Natural killer cell (primary cell): Measurements from ENCODE around the gene KCTD17. TPM values are rescaled to one million over a fixed set of nuclear protein-coding genes. Genes with fewer than 3 reads are reported as not detected.

Experiments
- ATAC-seq, 3 donors: fragments of 150-1000 bp in 2 of 3; fragments of 200-7000 bp in 1 of 3; cut with Tn5 transposase; 1 replicate in 1 of 3; 2 replicates in 2 of 3; pipeline ENCODE4 v1.10.0; 2021; ENCODE audit warnings: mild to moderate bottlenecking in 2 of 3, moderate library complexity in 2 of 3
- DNase-seq, 2 donors: peaks; one replicate each; pipeline versions ENCODE4 v3.0.0 to v3.0.0-alpha.2; 2013 to 2021; ENCODE audit warnings: mixed read lengths in 1 of 2
- H3K27ac ChIP-seq: one replicate; pipeline ENCODE4 v1.5.1; 2013; ENCODE audit warnings: mild to moderate bottlenecking, low read length
- H3K27me3 ChIP-seq: one replicate; pipeline ENCODE4 v1.6.1; 2013; ENCODE audit warnings: low read length; ENCODE audit not compliant: control insufficient read depth, insufficient read depth
- H3K36me3 ChIP-seq: one replicate; pipeline ENCODE4 v1.6.1; 2013; ENCODE audit warnings: low read length; ENCODE audit not compliant: control insufficient read depth, insufficient read depth
- H3K4me1 ChIP-seq: one replicate; pipeline ENCODE4 v1.6.1; 2013; ENCODE audit warnings: low read length; ENCODE audit not compliant: control insufficient read depth, insufficient read depth
- H3K4me3 ChIP-seq: one replicate; pipeline ENCODE4 v1.5.1; 2013; ENCODE audit warnings: low read length
- H3K9me3 ChIP-seq: one replicate; pipeline ENCODE4 v1.6.1; 2013; ENCODE audit warnings: low read length; ENCODE audit not compliant: control insufficient read depth, insufficient read depth
- H3K27ac Mint-ChIP-seq, 2 donors: one replicate each; pipeline ENCODE4 v1.8.0; 2022; ENCODE audit warnings: mild to moderate bottlenecking in 2 of 2, mixed read lengths in 2 of 2, moderate library complexity in 1 of 2
- H3K27me3 Mint-ChIP-seq, 2 donors: one replicate each; pipeline ENCODE4 v1.8.0; 2022; ENCODE audit warnings: low read depth in 2 of 2, mixed read lengths in 2 of 2
- H3K36me3 Mint-ChIP-seq: one replicate; pipeline ENCODE4 v1.8.0; 2022; ENCODE audit warnings: mixed read lengths
- H3K4me1 Mint-ChIP-seq, 2 donors: one replicate each; pipeline ENCODE4 v1.8.0; 2022; ENCODE audit warnings: mixed read lengths in 2 of 2
- H3K4me3 Mint-ChIP-seq: one replicate; pipeline ENCODE4 v1.8.0; 2022; ENCODE audit warnings: mild to moderate bottlenecking, moderate library complexity, mixed read lengths
- H3K9me3 Mint-ChIP-seq, 2 donors: one replicate each; pipeline ENCODE4 v1.8.0; 2022; ENCODE audit warnings: mixed read lengths in 2 of 2
- WGBS: methylation state at CpG from one replicate; pipeline ENCODE4 v1.1.7; 2013; ENCODE audit warnings: missing lambda C conversion rate; ENCODE audit not compliant: insufficient coverage; 5-methylcytosine and 5-hydroxymethylcytosine counted together
- intact Hi-C: fragments of 100-400 bp; cut with micrococcal nuclease; formaldehyde crosslinking; loops from one replicate; pipeline ENCODE4 v1.14.2; 2022
- total RNA-seq, 4 donors: library from RNA; stranded (reverse); fragments of 120-200 nt in 1 of 4; gene quantifications; one replicate each; pipeline versions ENCODE4 v1.2.3 to v1.2.4, GENCODE V29; 2013 to 2022
- TF ChIP-seq, protein P1 (sequence below): fragments of 200-600 bp; IDR thresholded peaks from one replicate; pipeline ENCODE4 v1.8.0; 2022; ENCODE audit warnings: antibody characterized with exemption

Gene KCTD17
- total RNA-seq, 3 donors from 2014 or later (not counting 1 experiment from before 2014, with no cell fraction given) = 21.3 to 29.4 (median 22.9) TPM

DNA sequence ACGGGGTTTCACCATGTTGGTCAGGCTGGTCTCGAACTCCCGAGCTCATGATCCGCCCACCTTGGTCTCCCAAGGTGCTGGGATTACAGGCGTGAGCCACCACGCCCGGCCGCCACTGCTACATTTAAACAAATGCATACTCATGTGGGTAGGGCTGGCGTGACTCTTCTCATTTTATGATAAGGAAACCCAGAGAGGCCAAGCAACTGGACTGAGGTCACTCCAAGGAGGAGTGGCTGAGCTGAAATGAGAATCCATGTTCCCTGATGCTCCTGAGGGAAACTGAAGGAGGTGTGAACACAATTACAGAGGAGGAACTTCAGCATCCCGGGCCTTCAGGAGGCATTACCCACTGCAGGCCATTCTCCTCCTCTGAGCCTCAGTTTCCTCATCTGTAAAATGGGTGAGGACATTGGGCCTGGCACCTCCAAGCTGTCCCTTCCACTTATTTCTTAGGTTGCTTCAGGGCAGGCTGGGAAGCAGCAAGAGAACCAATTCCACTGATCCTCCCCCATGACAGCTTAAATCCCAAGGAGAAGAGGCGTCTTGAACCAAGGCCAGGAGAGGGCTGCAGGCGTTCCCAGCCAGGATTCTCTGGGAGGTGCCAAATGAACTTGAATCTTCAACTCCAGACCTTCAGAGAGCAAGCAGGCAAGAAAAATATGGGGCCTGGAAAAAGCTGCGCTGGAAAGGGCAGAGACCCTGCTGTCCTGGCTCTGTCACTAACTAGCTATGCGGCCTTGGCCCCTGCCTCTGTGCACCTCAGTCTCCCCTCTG is 35.2 kb upstream of the KCTD17 start:
- Mint-ChIP-seq H3K9me3 (no peaks in the 10 kb centered on the region), H3K4me3 (no peak overlapping the region), H3K4me1 (peaks cover 4 to 16% of the 10 kb centered on the region in 2 donors), H3K27ac (no peak overlapping the region), H3K36me3 (no peaks in the 10 kb centered on the region), H3K27me3 (no peaks in the 10 kb centered on the region)
- TF ChIP-seq, protein P1, sequence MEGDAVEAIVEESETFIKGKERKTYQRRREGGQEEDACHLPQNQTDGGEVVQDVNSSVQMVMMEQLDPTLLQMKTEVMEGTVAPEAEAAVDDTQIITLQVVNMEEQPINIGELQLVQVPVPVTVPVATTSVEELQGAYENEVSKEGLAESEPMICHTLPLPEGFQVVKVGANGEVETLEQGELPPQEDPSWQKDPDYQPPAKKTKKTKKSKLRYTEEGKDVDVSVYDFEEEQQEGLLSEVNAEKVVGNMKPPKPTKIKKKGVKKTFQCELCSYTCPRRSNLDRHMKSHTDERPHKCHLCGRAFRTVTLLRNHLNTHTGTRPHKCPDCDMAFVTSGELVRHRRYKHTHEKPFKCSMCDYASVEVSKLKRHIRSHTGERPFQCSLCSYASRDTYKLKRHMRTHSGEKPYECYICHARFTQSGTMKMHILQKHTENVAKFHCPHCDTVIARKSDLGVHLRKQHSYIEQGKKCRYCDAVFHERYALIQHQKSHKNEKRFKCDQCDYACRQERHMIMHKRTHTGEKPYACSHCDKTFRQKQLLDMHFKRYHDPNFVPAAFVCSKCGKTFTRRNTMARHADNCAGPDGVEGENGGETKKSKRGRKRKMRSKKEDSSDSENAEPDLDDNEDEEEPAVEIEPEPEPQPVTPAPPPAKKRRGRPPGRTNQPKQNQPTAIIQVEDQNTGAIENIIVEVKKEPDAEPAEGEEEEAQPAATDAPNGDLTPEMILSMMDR = no peak
- DNase-seq = no peak
- ATAC-seq = no peak
- 95% methylated on average over 14 of the region's 14 CpGs for WGBS
- Histone ChIP-seq H3K4me1 (peaks cover 23% of the 10 kb centered on the region), H3K36me3 (no peaks in the 10 kb centered on the region), H3K27ac (no peak overlapping the region), H3K9me3 (no peaks in the 10 kb centered on the region), H3K27me3 (no peaks in the 10 kb centered on the region), H3K4me3 (no peak overlapping the region)
- intact Hi-C loops = no loop called here

DNA sequence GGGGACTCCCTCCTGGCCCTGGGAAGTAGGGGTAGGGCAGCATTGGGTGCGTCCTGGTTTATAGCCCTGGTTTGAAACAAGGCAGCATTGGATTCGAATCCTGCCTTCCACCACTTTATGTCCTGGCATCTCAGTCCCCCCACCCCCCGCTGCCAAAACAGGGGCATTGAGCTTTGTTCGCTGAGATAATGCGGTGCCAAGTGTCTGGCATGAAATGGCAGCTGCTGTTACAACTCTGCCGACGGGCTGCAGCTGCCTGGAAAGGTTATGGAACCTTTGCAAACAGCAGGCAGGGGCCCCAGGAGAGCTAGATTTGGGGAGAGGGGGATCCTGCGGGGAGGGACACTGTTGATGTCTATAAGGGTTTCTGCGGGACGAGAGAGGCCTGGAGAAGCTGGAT is 34.2 kb upstream of the KCTD17 start:
- DNase-seq = no peak
- peaks cover 11 to 24% of the 10 kb centered on the region in 2 donors for H3K4me1 Mint-ChIP-seq
- no peaks in the 10 kb centered on the region for H3K36me3 ChIP-seq
- no peak overlapping the region for H3K4me3 ChIP-seq
- no peaks in the 10 kb centered on the region for H3K9me3 Mint-ChIP-seq
- peaks cover 32% of the 10 kb centered on the region for H3K4me1 ChIP-seq
- no peaks in the 10 kb centered on the region for H3K9me3 ChIP-seq
- over 99% methylated on average over 10 of the region's 10 CpGs for WGBS
- no peaks in the 10 kb centered on the region for H3K27me3 Mint-ChIP-seq
- peak overlapping the region; percentile 35 for H3K4me3 Mint-ChIP-seq
- no peak overlapping the region for H3K27ac Mint-ChIP-seq
- H3K36me3 Mint-ChIP-seq = no peaks in the 10 kb centered on the region
- ATAC-seq = no peak
- no peaks in the 10 kb centered on the region for H3K27me3 ChIP-seq
- TF ChIP-seq, protein P1 = no peak
- no peak overlapping the region for H3K27ac ChIP-seq
- intact Hi-C loops = no loop called here

DNA sequence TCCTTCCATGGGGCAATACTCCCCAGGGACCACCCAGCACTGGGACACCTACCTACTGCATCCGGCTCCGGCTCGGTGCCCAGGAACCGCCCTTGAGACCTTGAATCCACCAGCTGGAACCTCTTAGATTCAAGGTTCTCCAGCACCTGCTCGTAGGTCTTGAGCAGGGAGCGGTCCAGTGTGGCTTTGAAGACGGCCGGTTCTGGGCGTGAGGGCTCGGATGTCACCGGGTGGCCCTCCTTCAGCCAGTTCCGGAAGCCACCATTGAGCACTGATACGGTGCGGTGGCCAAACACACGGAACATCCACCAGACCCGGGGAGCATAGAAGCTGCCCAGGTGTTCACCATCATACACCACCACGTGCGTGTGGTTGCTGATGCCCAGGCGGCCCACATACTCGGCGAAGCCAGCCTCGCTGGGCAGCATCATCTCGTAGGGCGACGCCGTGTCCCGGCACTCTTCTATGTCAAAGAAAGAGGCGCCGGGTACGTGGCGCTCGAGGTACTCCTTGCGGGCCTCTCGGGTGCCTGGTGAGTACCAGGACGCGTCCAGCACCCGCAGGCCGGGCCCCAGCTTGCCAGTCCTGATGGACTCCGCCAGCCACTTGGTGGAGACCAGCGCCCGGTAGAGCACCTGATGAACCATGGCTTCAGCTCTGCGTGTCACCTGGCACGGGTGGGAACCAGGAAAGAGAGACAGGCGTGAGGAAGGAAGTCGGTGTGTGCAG is 33.3 kb upstream of the KCTD17 start:
- H3K4me3 ChIP-seq = peak overlapping the region; percentile 50
- peaks cover 12 to 25% of the 10 kb centered on the region in 2 donors for H3K4me1 Mint-ChIP-seq
- no peaks in the 10 kb centered on the region for H3K36me3 ChIP-seq
- H3K27me3 Mint-ChIP-seq = no peaks in the 10 kb centered on the region
- H3K27me3 ChIP-seq = no peaks in the 10 kb centered on the region
- intact Hi-C loops = no loop called here
- H3K4me1 ChIP-seq = peaks cover 33% of the 10 kb centered on the region
- no peak overlapping the region for H3K27ac ChIP-seq
- TF ChIP-seq, protein P1 = no peak
- no peaks in the 10 kb centered on the region for H3K36me3 Mint-ChIP-seq
- no peaks in the 10 kb centered on the region for H3K9me3 ChIP-seq
- ATAC-seq (no peak), DNase-seq (no peak)
- H3K4me3 Mint-ChIP-seq = peak overlapping the region; percentile 85
- H3K9me3 Mint-ChIP-seq = no peaks in the 10 kb centered on the region
- WGBS = 90% methylated on average over 45 of the region's 45 CpGs
- peak overlapping the region in 1 of 2 donors; percentile 62 for H3K27ac Mint-ChIP-seq
